Measurements from ENCODE around the gene STK32A.

DNA sequence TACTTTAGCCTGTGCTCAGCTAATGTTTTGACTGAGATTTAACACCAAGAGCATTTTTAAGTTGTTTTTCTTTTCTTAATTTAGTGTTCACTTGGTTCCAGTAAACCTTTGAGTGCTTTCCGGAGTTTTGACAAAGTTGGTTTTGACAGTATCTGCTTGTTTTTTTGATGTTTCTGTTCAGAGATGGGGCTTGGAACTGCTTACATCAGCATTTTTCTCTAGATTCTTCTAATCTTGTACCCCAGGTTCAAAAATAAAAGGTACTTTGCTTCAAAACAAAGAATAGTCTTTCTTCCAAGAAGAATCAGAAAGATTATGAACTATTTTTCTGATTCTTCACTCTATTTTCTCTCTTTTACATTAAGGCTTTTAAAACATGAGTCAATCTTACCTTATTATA is 142.9 kb downstream of the STK32A start:
- TF ChIP-seq, protein P1, sequence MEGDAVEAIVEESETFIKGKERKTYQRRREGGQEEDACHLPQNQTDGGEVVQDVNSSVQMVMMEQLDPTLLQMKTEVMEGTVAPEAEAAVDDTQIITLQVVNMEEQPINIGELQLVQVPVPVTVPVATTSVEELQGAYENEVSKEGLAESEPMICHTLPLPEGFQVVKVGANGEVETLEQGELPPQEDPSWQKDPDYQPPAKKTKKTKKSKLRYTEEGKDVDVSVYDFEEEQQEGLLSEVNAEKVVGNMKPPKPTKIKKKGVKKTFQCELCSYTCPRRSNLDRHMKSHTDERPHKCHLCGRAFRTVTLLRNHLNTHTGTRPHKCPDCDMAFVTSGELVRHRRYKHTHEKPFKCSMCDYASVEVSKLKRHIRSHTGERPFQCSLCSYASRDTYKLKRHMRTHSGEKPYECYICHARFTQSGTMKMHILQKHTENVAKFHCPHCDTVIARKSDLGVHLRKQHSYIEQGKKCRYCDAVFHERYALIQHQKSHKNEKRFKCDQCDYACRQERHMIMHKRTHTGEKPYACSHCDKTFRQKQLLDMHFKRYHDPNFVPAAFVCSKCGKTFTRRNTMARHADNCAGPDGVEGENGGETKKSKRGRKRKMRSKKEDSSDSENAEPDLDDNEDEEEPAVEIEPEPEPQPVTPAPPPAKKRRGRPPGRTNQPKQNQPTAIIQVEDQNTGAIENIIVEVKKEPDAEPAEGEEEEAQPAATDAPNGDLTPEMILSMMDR (IDR thresholded peaks at IDR 0.05) = no peak
- TF ChIP-seq EZH2 (IDR thresholded peaks at IDR 0.05; ENCODE audit: borderline replicate concordance, insufficient read depth, low read depth, low read length, poor library complexity, severe bottlenecking) = no peak
